H9 (cell line): ENCODE data around the gene ACOX1. TPM values are rescaled to one million over a fixed set of nuclear protein-coding genes. Genes with fewer than 3 reads are reported as not detected.

ENCODE experiments used
- DNase-seq: peaks from one replicate; pipeline ENCODE4 v3.0.0-alpha.2; 2017
- H2AFZ ChIP-seq: one replicate; pipeline ENCODE4 v1.6.1; 2013; ENCODE audit warnings: mild to moderate bottlenecking, low read length, control low read depth, moderate library complexity
- H2AK5ac ChIP-seq: 2 replicates; pipeline ENCODE4 v1.6.1; 2013; ENCODE audit warnings: low read length, control low read depth, mixed read lengths; ENCODE audit not compliant: insufficient read length
- H2BK120ac ChIP-seq: one replicate; pipeline ENCODE4 v1.6.1; 2013; ENCODE audit warnings: low read depth, mild to moderate bottlenecking, low read length, control low read depth, inconsistent platforms; ENCODE audit not compliant: poor library complexity, severe bottlenecking
- H2BK12ac ChIP-seq: 2 replicates; pipeline ENCODE4 v1.6.1; 2013; ENCODE audit warnings: low read length, control low read depth, mixed read lengths, low read depth; ENCODE audit not compliant: insufficient read length
- H2BK15ac ChIP-seq: 2 replicates; pipeline ENCODE4 v1.6.1; 2013; ENCODE audit warnings: low read depth, low read length, control low read depth
- H2BK20ac ChIP-seq: one replicate; pipeline ENCODE4 v1.6.1; 2013; ENCODE audit warnings: low read depth, mild to moderate bottlenecking, low read length, control low read depth, inconsistent platforms; ENCODE audit not compliant: poor library complexity, severe bottlenecking
- H2BK5ac ChIP-seq: 2 replicates; pipeline ENCODE4 v1.6.1; 2013; ENCODE audit warnings: low read length, control low read depth, mixed read lengths; ENCODE audit not compliant: insufficient read length
- H3K14ac ChIP-seq: 2 replicates; pipeline ENCODE4 v1.6.1; 2013; ENCODE audit warnings: low read length, control low read depth; ENCODE audit not compliant: insufficient read depth
- H3K18ac ChIP-seq: 2 replicates; pipeline ENCODE4 v1.6.1; 2013; ENCODE audit warnings: low read depth, mild to moderate bottlenecking, mixed read lengths, low read length, control low read depth; ENCODE audit not compliant: insufficient read length
- H3K23ac ChIP-seq: 2 replicates; pipeline ENCODE4 v1.6.1; 2013; ENCODE audit warnings: low read length, control low read depth, mixed read lengths, low read depth; ENCODE audit not compliant: insufficient read length
- H3K23me2 ChIP-seq: 2 replicates; pipeline ENCODE4 v1.6.1; 2013; ENCODE audit warnings: low read depth, mild to moderate bottlenecking, mixed read lengths, low read length, control low read depth; ENCODE audit not compliant: insufficient read length, poor library complexity, severe bottlenecking
- H3K27ac ChIP-seq: 2 replicates; pipeline ENCODE4 v1.5.1; 2013; ENCODE audit warnings: low read length, control low read depth, mixed read lengths, low read depth; ENCODE audit not compliant: insufficient read length
- H3K27me3 ChIP-seq: 2 replicates; pipeline ENCODE4 v1.6.1; 2013; ENCODE audit warnings: low read length, control low read depth, inconsistent platforms; ENCODE audit not compliant: insufficient read depth
- H3K4ac ChIP-seq: 2 replicates; pipeline ENCODE4 v1.6.1; 2013; ENCODE audit warnings: low read depth, mild to moderate bottlenecking, control low read depth, inconsistent platforms, low read length, moderate library complexity
- H3K4me1 ChIP-seq: 2 replicates; pipeline ENCODE4 v1.6.1; 2013; ENCODE audit warnings: low read length, control low read depth, inconsistent platforms; ENCODE audit not compliant: insufficient read depth
- H3K4me2 ChIP-seq: 2 replicates; pipeline ENCODE4 v1.6.1; 2013; ENCODE audit warnings: low read length, control low read depth, mixed read lengths; ENCODE audit not compliant: insufficient read length, insufficient read depth
- H3K56ac ChIP-seq: 2 replicates; pipeline ENCODE4 v1.6.1; 2013; ENCODE audit warnings: low read depth, mild to moderate bottlenecking, mixed read lengths, low read length, control low read depth; ENCODE audit not compliant: insufficient read length
- H3K79me1 ChIP-seq: 2 replicates; pipeline ENCODE4 v1.6.1; 2013; ENCODE audit warnings: low read depth, mild to moderate bottlenecking, moderate library complexity, low read length, control low read depth, inconsistent platforms; ENCODE audit not compliant: insufficient read depth, poor library complexity, severe bottlenecking
- H3K79me2 ChIP-seq: 2 replicates; pipeline ENCODE4 v1.6.1; 2013; ENCODE audit warnings: low read length, control low read depth, inconsistent platforms; ENCODE audit not compliant: insufficient read depth
- H3K9ac ChIP-seq: 2 replicates; pipeline ENCODE4 v1.6.1; 2013; ENCODE audit warnings: low read length, control low read depth, mixed read lengths; ENCODE audit not compliant: insufficient read length; ENCODE audit errors: extremely low read depth
- H3K9me3 ChIP-seq: one replicate; pipeline ENCODE4 v1.6.1; 2013; ENCODE audit warnings: low read depth, low read length, inconsistent platforms; ENCODE audit not compliant: control insufficient read depth
- H3T11ph ChIP-seq: one replicate; pipeline ENCODE4 v1.6.1; 2013; ENCODE audit warnings: mild to moderate bottlenecking, low read length, control low read depth, inconsistent platforms
- H4K20me1 ChIP-seq: one replicate; pipeline ENCODE4 v1.6.1; 2013; ENCODE audit not compliant: control insufficient read depth, insufficient read length, insufficient read depth
- H4K5ac ChIP-seq: 2 replicates; pipeline ENCODE4 v1.6.1; 2013; ENCODE audit warnings: low read depth, mild to moderate bottlenecking, mixed read lengths, low read length, control low read depth; ENCODE audit not compliant: insufficient read length
- H4K8ac ChIP-seq: replicated peaks from 2 replicates; pipeline ENCODE4 v1.6.1; 2013; ENCODE audit warnings: low read length, control low read depth, mixed read lengths, low read depth; ENCODE audit not compliant: insufficient read length
- H4K91ac ChIP-seq: 2 replicates; pipeline ENCODE4 v1.6.1; 2013; ENCODE audit warnings: low read depth, mild to moderate bottlenecking, moderate library complexity, mixed read lengths, low read length, control low read depth; ENCODE audit not compliant: insufficient read length
- H3K27ac Mint-ChIP-seq, 3 experiments: 2 replicates in 2 of 3; 3 replicates in 1 of 3; pipeline ENCODE4 v1.8.0; 2020 to 2021; ENCODE audit warnings: mixed read lengths in 3 of 3, mild to moderate bottlenecking in 1 of 3, moderate library complexity in 1 of 3
- H3K27me3 Mint-ChIP-seq: 2 replicates; pipeline ENCODE4 v1.8.0; 2021; ENCODE audit warnings: low read depth, mild to moderate bottlenecking, moderate library complexity, mixed read lengths
- H3K36me3 Mint-ChIP-seq, 3 experiments: 2 replicates in 2 of 3; 3 replicates in 1 of 3; pipeline ENCODE4 v1.8.0; 2020 to 2021; ENCODE audit warnings: low read depth in 3 of 3, mixed read lengths in 3 of 3; ENCODE audit not compliant: insufficient read depth in 1 of 3
- H3K4me1 Mint-ChIP-seq, 2 experiments: 2 replicates each; pipeline ENCODE4 v1.8.0; 2020; ENCODE audit warnings: mixed read lengths in 2 of 2
- H3K4me3 Mint-ChIP-seq, 2 experiments: 2 replicates in 1 of 2; 3 replicates in 1 of 2; pipeline ENCODE4 v1.8.0; 2020 to 2021; ENCODE audit warnings: mild to moderate bottlenecking in 2 of 2, mixed read lengths in 2 of 2, moderate library complexity in 1 of 2
- H3K9me3 Mint-ChIP-seq, 2 experiments: 2 replicates in 1 of 2; 3 replicates in 1 of 2; pipeline ENCODE4 v1.8.0; 2020; ENCODE audit warnings: mild to moderate bottlenecking in 2 of 2, mixed read lengths in 2 of 2, moderate library complexity in 1 of 2
- WGBS: extraction: QIAGEN DNeasy Blood & Tissue Kit; methylation state at CpG from one replicate; pipeline ENCODE4 v1.1.7; 2013; ENCODE audit warnings: missing lambda C conversion rate, low lambda C conversion rate, mixed read lengths; ENCODE audit not compliant: insufficient read length; ENCODE audit errors: extremely low coverage; 5-methylcytosine and 5-hydroxymethylcytosine counted together
- total RNA-seq: library from RNA; stranded (reverse); gene quantifications from 2 replicates; pipeline ENCODE4 v1.2.1, GENCODE V29; 2021
- TF ChIP-seq, protein P1 (sequence below): fragments of 200-600 bp; sonication (generic); conservative IDR thresholded peaks from 3 replicates; pipeline ENCODE4 v1.8.0; 2021; ENCODE audit warnings: antibody characterized with exemption, mild to moderate bottlenecking

Gene ACOX1
- total RNA-seq, 1 experiment from 2014 or later = 27.4 TPM

DNA sequence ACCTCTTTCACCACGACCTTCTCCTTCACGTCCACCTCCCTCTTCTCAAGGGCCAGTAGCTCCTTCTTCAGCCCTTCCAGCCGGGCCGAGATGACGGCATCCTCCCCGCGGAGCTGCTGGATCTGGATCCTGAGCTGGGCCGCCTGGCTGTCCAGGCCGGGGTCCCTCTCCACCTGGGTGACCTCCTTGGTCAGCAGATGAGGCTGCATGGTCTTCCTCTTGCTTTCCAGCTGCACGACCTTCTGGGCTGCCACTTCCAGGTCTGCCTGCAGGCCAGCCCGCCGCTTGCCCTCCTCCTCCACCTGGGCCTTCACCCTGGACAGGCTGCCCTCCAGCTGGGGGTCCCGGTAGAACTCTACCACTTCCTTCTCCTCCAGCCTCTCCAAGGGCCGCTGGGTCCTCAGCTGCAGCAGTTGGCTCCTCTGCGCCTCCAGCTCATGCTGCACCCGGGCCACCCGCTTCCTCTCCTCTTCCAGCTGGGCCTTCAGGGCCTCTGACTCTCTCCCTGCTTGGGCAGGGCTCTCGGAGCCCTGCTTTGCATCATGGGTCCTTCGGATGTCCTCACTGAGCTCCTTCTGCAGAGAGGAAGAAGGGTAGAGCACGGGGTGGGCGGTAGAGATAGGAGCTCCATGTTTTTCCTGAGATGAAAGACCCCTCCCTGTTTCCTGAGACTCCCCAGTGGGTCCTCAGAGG, 31.1 kb upstream of the ACOX1 start:
- H3K27me3 Mint-ChIP-seq = peaks cover 4% of the 10 kb centered on the region
- Histone ChIP-seq H3K18ac (no peak overlapping the region), H4K5ac (no peak overlapping the region), H2BK12ac (no peak overlapping the region), H3K56ac (no peak overlapping the region), H2BK15ac (no peak overlapping the region), H2AFZ (no peak overlapping the region), H3K23ac (no peak overlapping the region), H4K8ac (no peak overlapping the region), H3K27me3 (no peaks in the 10 kb centered on the region), H3K9me3 (no peaks in the 10 kb centered on the region), H3K4ac (no peak overlapping the region), H3K9ac (no peak overlapping the region), H2BK120ac (no peak overlapping the region), H3K79me1 (no peaks in the 10 kb centered on the region), H3K27ac (no peak overlapping the region), H4K20me1 (no peaks in the 10 kb centered on the region), H3K79me2 (no peaks in the 10 kb centered on the region), H3K4me2 (no peak overlapping the region), H3K14ac (no peak overlapping the region), H3K4me1 (no peaks in the 10 kb centered on the region), H2BK5ac (no peak overlapping the region), H2BK20ac (no peak overlapping the region), H3T11ph (no peak overlapping the region), H4K91ac (no peak overlapping the region), H2AK5ac (no peak overlapping the region), H3K23me2 (no peaks in the 10 kb centered on the region)
- H3K36me3 Mint-ChIP-seq = peaks cover 2 to 9% (median 8%) of the 10 kb centered on the region in 3 experiments; a peak in 3 of 7 replicates
- H3K27ac Mint-ChIP-seq = no peak overlapping the region
- H3K9me3 Mint-ChIP-seq = peaks cover 0 to 2% of the 10 kb centered on the region in 2 experiments; a peak in 3 of 5 replicates
- no peak for DNase-seq
- TF ChIP-seq, protein P1, sequence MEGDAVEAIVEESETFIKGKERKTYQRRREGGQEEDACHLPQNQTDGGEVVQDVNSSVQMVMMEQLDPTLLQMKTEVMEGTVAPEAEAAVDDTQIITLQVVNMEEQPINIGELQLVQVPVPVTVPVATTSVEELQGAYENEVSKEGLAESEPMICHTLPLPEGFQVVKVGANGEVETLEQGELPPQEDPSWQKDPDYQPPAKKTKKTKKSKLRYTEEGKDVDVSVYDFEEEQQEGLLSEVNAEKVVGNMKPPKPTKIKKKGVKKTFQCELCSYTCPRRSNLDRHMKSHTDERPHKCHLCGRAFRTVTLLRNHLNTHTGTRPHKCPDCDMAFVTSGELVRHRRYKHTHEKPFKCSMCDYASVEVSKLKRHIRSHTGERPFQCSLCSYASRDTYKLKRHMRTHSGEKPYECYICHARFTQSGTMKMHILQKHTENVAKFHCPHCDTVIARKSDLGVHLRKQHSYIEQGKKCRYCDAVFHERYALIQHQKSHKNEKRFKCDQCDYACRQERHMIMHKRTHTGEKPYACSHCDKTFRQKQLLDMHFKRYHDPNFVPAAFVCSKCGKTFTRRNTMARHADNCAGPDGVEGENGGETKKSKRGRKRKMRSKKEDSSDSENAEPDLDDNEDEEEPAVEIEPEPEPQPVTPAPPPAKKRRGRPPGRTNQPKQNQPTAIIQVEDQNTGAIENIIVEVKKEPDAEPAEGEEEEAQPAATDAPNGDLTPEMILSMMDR = no peak
- H3K4me1 Mint-ChIP-seq = peaks cover 5 to 10% of the 10 kb centered on the region in 2 experiments
- WGBS = no CpG with 5 or more reads among the region's 21 CpGs
- H3K4me3 Mint-ChIP-seq = no peak overlapping the region; a peak in 1 of 5 replicates
